ENCODE measurements around the gene FERMT3.

DNA sequence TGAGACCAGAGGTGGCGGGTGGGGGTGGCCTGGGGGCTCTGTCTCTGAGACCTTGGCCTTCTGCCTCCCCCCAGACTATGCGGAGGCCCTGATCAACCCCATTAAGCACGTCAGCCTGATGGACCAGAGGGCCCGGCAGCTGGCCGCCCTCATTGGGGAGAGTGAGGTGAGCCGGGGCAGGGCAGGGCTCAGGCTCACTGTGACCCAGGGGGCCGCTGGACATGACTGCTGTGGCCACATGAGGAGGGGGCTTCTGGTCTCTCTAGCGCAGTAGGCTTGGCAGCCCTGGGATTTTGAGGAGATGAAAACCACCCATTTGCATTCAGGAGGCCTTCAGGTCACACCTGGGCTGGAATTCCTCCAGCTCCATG lies 57.4 kb downstream of the FERMT3 start:
- TF ChIP-seq POLR2AphosphoS5 (IDR thresholded peaks at IDR 0.05; ENCODE audit: low read depth, low read length) (no peak), TAF1 (IDR thresholded peaks at IDR 0.05; ENCODE audit: borderline replicate concordance, insufficient read depth, low read length) (no peak), SIN3A (IDR thresholded peaks at IDR 0.05; ENCODE audit: borderline replicate concordance, insufficient read depth, low read length) (no peak)
- TF ChIP-seq, protein P1, sequence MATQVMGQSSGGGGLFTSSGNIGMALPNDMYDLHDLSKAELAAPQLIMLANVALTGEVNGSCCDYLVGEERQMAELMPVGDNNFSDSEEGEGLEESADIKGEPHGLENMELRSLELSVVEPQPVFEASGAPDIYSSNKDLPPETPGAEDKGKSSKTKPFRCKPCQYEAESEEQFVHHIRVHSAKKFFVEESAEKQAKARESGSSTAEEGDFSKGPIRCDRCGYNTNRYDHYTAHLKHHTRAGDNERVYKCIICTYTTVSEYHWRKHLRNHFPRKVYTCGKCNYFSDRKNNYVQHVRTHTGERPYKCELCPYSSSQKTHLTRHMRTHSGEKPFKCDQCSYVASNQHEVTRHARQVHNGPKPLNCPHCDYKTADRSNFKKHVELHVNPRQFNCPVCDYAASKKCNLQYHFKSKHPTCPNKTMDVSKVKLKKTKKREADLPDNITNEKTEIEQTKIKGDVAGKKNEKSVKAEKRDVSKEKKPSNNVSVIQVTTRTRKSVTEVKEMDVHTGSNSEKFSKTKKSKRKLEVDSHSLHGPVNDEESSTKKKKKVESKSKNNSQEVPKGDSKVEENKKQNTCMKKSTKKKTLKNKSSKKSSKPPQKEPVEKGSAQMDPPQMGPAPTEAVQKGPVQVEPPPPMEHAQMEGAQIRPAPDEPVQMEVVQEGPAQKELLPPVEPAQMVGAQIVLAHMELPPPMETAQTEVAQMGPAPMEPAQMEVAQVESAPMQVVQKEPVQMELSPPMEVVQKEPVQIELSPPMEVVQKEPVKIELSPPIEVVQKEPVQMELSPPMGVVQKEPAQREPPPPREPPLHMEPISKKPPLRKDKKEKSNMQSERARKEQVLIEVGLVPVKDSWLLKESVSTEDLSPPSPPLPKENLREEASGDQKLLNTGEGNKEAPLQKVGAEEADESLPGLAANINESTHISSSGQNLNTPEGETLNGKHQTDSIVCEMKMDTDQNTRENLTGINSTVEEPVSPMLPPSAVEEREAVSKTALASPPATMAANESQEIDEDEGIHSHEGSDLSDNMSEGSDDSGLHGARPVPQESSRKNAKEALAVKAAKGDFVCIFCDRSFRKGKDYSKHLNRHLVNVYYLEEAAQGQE (IDR thresholded peaks at IDR 0.05; ENCODE audit: insufficient read depth in 1 of 2, low read depth in 2 of 2, low read length in 2 of 2) = no peak
